Measurements from ENCODE around the gene SAT1. TPM values are rescaled to one million over a fixed set of nuclear protein-coding genes. Genes with fewer than 3 reads are reported as not detected.

The SAT1 gene
- total and polyA plus RNA-seq, 10 of the 15 experiments (the other 5 are each of a cell fraction or from before 2014, with no cell fraction given) = 42.2 to 234 (median 60.4) TPM

DNA sequence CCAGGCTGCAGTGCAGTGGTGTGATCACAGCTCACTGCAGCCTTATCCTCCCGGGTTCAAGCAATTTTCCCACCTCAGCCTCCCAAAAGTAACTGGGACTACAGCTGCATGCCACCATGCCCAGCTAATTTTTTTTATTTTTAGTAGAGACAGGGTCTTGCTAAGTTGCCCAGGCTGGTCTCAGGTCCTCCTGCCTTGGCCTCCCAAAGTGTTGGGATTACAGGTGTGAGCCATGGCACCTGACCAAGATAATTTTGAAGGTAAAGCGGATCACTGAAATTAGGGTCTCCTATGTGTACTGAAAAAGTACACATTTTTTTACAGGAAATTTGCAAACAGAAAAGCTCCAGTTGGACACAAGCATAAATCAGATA lies 4.8 kb downstream of the SAT1 start:
- H3K4me2 ChIP-seq (ENCODE audit: control insufficient read depth, insufficient read depth) = no peak overlapping the region
- H3K79me2 ChIP-seq (ENCODE audit: control insufficient read depth, insufficient read depth, low read length) = peaks cover 9% of the 10 kb centered on the region
- ChIA-PET CTCF (interaction anchor here (2.3 kb wide), 1 partner anchor 114 kb away, joined by 11 read pairs; no protein-coding TSS in a partner anchor), POLR2A (no interaction called here), RAD21 (ENCODE audit: unreplicated experiment) (interaction anchor here (2.6 kb wide), 1 partner anchor 114 kb away, joined by 9 read pairs; no protein-coding TSS in a partner anchor), SMC1A (ENCODE audit: uncharacterized antibody, unreplicated experiment) (interaction anchor here (1.4 to 2.4 kb wide), 2 partner anchors 45 to 114 kb away, joined by 3 to 9 read pairs; partner anchors contain the start of gene ACOT9)
- ATAC-seq (no peak), DNase-seq (ENCODE audit: low read depth, low spot score) (no peak), FAIRE-seq (no peak)
- no TSS peak for BruUV-seq (replicated peaks)
- no peak overlapping the region for H2AFZ ChIP-seq (ENCODE audit: control insufficient read depth, low read depth, low read length)
- H3K9ac ChIP-seq (ENCODE audit: control insufficient read depth, insufficient read depth, low read length) = no peak overlapping the region
- no peak overlapping the region for H3K4me3 ChIP-seq
- no peaks in the 10 kb centered on the region for H3K4me1 ChIP-seq (ENCODE audit: control insufficient read depth, insufficient read depth, low read length)
- in situ Hi-C loops (cut with MboI) (no loop called here), intact Hi-C loops (cut with micrococcal nuclease; ENCODE audit: unreplicated experiment) (loop anchor here (10.0 kb wide), 1 partner anchor 267 kb away; the partner anchor contains the start of gene EIF2S3)
- WGBS (ENCODE audit: insufficient coverage, insufficient replicate concordance, low lambda C conversion rate, missing lambda C conversion rate) = 48% methylated on average over 2 of the region's 2 CpGs
- H3K36me3 ChIP-seq (ENCODE audit: control insufficient read depth in 2 of 2, insufficient read depth in 2 of 2, low read length in 1 of 2) = no peaks in the 10 kb centered on the region
- no peaks in the 10 kb centered on the region; the same call in 2 of the 3 replicates for H3K9me3 ChIP-seq (replicated peaks; ENCODE audit: control insufficient read depth, insufficient read depth, low read length)
- no peak overlapping the region for H3K27ac ChIP-seq (ENCODE audit: control insufficient read depth, insufficient read depth)
- no peaks in the 10 kb centered on the region for H4K20me1 ChIP-seq (ENCODE audit: control insufficient read depth, insufficient read depth)
- TF ChIP-seq, protein P1, sequence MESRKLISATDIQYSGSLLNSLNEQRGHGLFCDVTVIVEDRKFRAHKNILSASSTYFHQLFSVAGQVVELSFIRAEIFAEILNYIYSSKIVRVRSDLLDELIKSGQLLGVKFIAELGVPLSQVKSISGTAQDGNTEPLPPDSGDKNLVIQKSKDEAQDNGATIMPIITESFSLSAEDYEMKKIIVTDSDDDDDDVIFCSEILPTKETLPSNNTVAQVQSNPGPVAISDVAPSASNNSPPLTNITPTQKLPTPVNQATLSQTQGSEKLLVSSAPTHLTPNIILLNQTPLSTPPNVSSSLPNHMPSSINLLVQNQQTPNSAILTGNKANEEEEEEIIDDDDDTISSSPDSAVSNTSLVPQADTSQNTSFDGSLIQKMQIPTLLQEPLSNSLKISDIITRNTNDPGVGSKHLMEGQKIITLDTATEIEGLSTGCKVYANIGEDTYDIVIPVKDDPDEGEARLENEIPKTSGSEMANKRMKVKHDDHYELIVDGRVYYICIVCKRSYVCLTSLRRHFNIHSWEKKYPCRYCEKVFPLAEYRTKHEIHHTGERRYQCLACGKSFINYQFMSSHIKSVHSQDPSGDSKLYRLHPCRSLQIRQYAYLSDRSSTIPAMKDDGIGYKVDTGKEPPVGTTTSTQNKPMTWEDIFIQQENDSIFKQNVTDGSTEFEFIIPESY (IDR thresholded peaks at IDR 0.05) = no peak
- TF ChIP-seq ZZZ3 (IDR thresholded peaks at IDR 0.05; ENCODE audit: control insufficient read depth, insufficient read length, low read depth) = no peak
- no peak for TF ChIP-seq NR2F1 (conservative IDR thresholded peaks at IDR 0.05)
- no peak for TF ChIP-seq SUZ12 (IDR thresholded peaks at IDR 0.05; ENCODE audit: unreplicated experiment)
- no peak for TF ChIP-seq MXI1 (IDR thresholded peaks at IDR 0.05; ENCODE audit: low read depth, low read length)
- TF ChIP-seq, protein P2, sequence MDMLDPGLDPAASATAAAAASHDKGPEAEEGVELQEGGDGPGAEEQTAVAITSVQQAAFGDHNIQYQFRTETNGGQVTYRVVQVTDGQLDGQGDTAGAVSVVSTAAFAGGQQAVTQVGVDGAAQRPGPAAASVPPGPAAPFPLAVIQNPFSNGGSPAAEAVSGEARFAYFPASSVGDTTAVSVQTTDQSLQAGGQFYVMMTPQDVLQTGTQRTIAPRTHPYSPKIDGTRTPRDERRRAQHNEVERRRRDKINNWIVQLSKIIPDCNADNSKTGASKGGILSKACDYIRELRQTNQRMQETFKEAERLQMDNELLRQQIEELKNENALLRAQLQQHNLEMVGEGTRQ (IDR thresholded peaks at IDR 0.05; ENCODE audit: borderline replicate concordance, low read depth, low read length) = no peak
- TF ChIP-seq CUX1 (IDR thresholded peaks at IDR 0.05; ENCODE audit: insufficient replicate concordance, low read depth, low read length) = no peak
- no peak for TF ChIP-seq BCL11A (IDR thresholded peaks at IDR 0.05; ENCODE audit: low read depth, low read length)
- TF ChIP-seq SMARCA5 (IDR thresholded peaks at IDR 0.05) = no peak
- TF ChIP-seq CHD4 (IDR thresholded peaks at IDR 0.05) = no peak
- TF ChIP-seq IRF5 (IDR thresholded peaks at IDR 0.05; ENCODE audit: borderline replicate concordance) = no peak
- no peak for TF ChIP-seq FOXM1 (IDR thresholded peaks at IDR 0.05; ENCODE audit: low read depth, low read length)
- no peak for TF ChIP-seq PAX8 (IDR thresholded peaks at IDR 0.05)
- TF ChIP-seq ZNF622 (IDR thresholded peaks at IDR 0.05) = no peak
- no peak for TF ChIP-seq HCFC1 (IDR thresholded peaks at IDR 0.05; ENCODE audit: low read length)
- no peak for TF ChIP-seq CHD2 (IDR thresholded peaks at IDR 0.05; ENCODE audit: borderline replicate concordance, low read depth, low read length)
- TF ChIP-seq KAT2A (conservative IDR thresholded peaks at IDR 0.05; ENCODE audit: control insufficient read depth, low read depth, low read length) = no peak
- no peak for TF ChIP-seq NBN (IDR thresholded peaks at IDR 0.05)
- no peaks in the 10 kb centered on the region for H3K27me3 ChIP-seq (replicated peaks in 1 of 2; ENCODE audit: control insufficient read depth in 2 of 2, insufficient read depth in 2 of 2, low read length in 1 of 2)
